ENCODE measurements around the gene MAD1L1. TPM values are rescaled to one million over a fixed set of nuclear protein-coding genes. Genes with fewer than 3 reads are reported as not detected.

The MAD1L1 gene
- polyA plus RNA-seq, 4 donors = 23.4 to 29.0 (median 25.7) TPM

DNA sequence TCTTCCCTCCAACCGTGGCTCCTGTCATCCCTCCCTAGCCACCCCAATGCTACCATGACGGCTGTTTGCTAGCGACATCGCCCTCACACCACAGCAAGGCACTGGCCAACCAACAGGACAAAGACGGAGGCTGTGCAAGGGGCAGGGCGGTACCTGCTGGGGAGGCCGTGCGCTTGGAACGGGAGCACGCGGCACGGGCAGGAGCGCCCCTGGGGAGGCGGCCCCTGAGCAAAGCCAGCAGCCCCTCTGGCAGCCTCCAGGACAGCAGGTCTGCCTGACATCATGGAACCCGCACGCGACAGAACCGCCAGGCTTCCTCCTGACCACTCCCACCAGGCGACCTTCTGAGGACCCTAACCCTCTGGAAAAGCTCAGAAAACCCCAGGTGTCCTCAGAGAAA, 12.7 kb downstream of the MAD1L1 start:
- no peak for DNase-seq (ENCODE audit: low read depth in 4 of 4, low spot score in 2 of 4)

DNA sequence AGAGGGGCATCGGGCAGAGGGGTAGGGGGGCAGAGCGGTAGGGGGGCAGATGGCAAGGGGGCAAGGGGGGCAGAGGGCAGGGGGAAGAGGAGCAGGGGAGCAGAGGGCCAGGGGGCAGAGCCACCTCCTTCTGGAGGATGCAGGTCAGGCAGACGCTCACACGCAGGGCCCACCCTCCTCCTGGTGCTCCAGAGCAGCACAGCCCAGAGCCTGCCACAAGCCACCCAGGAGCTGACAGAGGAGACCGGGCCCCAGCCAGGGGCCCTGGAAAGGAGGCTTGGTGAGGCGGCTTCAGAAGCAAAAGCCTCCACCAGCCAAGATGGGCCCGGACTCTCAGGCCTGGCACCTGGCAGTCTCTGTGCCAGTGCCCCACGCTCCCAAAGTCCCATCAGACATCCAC, 13.1 kb downstream of the MAD1L1 start:
- no peak for DNase-seq (ENCODE audit: low read depth in 4 of 4, low spot score in 2 of 4)

DNA sequence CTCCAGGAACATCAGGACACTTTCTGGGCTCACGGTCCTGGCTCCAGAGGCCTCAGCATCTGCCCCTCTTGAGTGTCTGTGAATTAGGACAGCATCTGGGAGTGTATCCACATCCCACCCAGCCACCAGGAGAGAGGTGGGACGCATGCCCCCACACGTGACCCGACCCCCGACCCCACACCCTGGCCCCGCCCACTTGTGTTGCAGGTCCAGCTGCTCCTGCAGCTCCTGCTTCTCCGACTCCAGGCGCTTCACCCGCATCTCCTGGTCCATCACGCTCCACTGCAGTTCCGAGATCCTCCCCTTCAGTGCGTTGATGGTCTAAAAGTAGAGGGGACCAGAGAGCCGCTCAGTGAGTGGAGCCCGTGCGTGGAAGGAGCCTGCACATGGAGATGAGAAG, 13.6 kb downstream of the MAD1L1 start:
- no peak for DNase-seq (ENCODE audit: low read depth in 4 of 4, low spot score in 2 of 4)

DNA sequence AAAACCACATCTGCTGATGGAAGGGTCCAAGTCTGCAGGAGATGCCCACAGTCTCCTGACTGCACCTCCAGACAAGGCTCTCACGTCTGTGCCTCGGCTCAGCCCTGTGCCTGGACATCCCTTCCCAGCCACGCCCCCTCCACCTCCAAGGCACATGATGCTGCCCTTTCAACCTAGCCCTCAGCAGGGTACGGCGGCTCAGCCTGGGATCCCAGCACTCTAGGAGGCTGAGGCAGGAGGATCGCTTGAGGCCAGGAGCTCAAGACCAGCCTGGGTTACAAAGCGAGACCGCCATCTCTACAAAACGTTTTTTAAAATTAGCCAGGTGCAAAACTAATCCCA, 14.3 kb downstream of the MAD1L1 start:
- no peak for DNase-seq (ENCODE audit: low read depth in 4 of 4, low spot score in 2 of 4)

DNA sequence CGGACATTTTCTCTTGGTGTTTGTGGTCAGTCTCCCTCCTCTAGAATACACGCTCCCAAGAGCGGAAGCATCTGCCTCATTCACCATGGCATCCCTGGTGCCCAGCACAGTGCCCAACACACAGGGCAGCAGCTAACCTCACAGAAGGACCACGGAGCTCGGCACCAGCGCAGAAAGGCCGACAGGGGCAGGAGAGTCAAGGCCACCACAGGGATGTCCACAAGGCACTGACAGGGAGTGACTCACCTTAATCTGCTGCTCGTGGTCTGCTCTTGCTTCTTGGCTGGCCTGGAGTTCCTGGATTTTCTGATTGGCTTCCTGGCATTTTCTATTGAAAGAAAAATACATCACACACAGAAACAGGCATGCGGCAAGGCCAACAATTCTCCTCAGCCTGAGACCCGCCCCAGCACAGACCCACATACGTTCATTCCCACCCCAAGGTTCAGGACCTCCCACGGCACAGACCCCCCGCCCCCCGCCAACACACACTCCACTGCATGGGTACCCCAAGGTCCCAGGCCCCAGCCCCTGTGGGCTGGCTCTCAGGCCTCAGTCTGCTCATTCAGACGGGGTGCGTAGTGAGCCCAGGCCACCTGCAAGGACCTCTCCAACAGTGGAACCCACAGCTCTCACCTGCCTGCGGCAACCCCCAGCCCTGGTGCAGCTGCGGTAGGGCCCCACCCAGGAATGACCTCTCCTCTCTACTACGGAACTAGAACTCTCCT, 14.9 kb downstream of the MAD1L1 start:
- DNase-seq (ENCODE audit: low read depth in 4 of 4, low spot score in 2 of 4) = no peak

DNA sequence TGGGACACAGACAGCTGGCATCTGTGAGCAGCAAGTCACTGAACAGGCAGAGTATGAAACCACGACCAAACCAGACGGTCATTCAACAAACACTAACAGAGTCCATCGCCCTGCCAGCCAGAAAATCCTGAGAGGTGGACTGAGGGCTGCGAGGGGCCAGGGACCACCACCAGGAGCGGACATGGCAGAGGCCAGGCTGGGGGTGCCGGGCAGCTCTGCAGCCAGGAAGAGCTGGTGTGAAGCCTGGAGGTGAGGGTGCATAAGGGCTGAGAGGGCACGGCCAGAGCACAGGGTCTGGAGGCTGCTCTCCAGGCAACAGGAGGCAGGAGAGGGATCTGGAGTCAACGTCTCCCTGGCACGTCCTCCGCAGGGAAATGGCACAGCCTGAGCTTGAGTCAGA, 15.5 kb downstream of the MAD1L1 start:
- no peak for DNase-seq (ENCODE audit: low read depth in 4 of 4, low spot score in 2 of 4)

DNA sequence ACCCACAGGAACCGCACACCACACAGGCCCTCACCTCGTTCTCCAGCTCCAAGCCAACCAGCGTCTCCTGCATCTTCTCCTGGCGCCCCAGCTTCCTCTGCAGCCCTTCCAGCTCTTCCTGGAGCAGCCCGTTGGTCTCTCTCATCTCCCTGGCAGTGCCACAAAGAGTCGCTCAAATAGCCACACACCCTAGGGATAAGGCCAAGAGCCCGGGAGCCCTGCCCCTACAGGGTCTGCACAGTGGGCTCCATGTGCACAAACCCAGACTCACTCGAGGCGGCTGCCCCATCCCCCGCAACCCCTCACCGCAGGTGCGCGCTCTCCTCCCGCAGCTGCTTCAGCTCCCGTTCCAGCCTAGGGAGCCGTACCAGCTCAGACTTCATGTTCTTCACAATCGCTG, 16.9 kb downstream of the MAD1L1 start:
- DNase-seq (ENCODE audit: low read depth in 4 of 4, low spot score in 2 of 4) = no peak

DNA sequence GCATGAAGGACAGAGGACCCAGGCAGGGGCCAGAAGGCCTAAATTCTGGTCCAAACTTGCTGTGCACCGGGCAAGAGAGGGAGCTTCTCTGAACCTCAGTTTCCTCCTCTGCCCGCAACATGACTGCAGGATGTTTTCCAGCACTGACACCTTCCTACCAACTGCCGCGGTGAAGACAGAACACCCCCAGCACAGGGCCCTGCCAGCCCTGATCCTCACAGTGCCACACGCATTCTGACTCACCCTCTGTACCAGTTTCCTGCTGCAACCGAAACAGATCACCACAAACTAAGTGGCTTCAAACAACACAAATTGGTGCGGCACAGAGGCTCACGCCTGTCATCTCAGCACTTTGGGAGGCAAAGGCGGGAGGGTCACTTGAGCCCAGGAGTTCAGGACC, 18.1 kb downstream of the MAD1L1 start:
- no peak for DNase-seq (ENCODE audit: low read depth in 4 of 4, low spot score in 2 of 4)

DNA sequence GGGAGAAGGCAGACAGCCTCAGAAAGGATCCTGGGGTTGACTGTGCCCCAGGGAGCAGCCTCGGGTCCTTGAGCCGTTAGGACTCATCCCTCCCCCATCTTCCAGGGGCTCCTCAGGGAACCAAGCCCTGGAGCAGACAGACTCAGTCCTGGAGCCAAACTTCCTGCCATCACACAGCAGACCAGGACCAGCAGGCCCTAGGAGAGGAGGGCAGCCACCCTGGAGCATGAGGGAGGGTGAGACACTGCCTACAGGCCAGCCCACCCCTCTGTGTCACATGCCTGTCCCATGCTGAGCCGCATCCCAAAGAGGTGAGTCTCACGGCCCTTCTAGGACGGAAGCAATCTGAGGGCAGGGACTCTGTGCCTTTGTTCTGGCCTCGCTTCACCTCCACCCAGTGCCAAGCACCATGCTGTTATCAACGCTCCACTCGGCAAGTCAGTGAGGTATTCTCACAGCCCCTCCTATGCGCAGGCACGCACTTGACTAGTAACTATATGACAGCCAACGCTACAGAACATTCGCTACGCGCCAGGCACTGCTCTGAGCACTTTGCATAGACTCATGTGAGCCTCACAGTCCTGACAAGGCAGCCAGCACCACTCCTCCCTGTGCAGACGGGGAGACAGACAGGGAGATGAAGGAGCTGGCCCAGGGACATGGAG, 19.1 kb downstream of the MAD1L1 start:
- no peak for DNase-seq (ENCODE audit: low read depth in 4 of 4, low spot score in 2 of 4)

DNA sequence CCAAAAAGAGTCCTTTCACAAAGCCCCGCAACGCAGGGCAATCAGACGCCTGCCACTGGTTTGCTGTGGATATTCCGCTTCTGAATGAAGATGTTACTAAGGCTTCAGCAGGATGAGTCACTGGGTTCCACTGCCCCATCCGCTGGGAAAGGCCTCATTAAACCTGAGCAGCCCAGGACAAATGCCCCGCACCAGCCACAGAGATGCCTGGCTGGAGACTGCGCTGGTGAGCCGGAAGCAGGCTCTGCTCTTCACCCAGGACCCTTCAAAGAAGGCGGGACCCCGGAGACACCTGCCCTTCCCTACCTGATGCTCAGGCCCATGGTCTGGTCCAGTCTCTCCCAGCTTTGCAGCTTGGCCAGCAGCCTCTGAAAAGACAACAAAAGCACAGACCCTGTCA, 19.8 kb downstream of the MAD1L1 start:
- no peak for DNase-seq (ENCODE audit: low read depth in 4 of 4, low spot score in 2 of 4)

DNA sequence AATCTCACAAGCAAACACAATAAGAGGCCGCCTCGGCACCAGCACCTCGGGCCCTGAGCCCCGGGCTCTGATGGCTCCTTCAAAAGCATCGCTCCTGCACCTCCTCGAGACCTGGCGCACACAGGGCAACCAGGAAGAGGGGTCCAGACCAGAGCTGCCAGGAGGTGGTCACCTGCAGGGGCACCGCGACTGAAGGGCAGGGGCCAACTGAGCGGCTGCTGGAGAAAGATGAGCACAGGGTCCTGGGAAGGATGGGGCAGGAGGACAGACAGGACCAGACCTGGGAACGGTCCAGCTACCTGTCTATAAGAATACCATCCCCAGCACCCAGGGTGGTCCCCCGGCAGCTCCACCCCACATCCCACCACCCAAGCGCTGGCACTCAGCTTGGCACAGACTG, 20.8 kb downstream of the MAD1L1 start:
- no peak for DNase-seq (ENCODE audit: low read depth in 4 of 4, low spot score in 2 of 4)

DNA sequence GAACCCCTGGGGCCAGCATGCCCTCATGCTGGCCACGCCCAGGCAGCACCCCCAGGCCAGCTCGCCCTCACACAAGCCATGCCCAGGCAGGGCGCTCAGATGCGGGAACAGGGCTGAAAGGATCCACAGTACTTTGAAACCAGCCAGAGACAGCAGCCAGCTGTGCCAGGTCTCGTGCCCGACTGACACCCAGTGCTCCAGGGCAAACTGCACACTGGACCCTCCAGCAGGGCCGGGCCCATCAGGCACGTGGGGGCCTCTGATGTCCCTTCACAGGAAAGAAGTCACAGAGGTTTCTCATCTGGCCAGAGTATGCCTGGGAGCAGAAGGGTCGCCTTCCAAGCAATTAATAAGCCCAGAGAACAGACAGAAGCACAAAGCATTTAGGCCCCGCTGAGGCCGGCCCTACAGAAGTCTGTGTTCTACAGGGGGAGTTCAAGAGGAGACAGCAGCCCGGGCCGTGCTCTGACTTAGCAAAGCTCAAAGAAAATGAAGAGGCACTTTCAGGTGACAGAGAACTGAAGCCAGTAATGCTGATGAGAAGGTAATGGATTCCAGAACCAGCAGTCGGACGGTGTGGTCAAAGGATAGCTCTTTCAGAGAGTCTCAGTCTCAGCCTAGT, 21.4 kb downstream of the MAD1L1 start:
- DNase-seq (ENCODE audit: low read depth in 4 of 4, low spot score in 2 of 4) = no peak

DNA sequence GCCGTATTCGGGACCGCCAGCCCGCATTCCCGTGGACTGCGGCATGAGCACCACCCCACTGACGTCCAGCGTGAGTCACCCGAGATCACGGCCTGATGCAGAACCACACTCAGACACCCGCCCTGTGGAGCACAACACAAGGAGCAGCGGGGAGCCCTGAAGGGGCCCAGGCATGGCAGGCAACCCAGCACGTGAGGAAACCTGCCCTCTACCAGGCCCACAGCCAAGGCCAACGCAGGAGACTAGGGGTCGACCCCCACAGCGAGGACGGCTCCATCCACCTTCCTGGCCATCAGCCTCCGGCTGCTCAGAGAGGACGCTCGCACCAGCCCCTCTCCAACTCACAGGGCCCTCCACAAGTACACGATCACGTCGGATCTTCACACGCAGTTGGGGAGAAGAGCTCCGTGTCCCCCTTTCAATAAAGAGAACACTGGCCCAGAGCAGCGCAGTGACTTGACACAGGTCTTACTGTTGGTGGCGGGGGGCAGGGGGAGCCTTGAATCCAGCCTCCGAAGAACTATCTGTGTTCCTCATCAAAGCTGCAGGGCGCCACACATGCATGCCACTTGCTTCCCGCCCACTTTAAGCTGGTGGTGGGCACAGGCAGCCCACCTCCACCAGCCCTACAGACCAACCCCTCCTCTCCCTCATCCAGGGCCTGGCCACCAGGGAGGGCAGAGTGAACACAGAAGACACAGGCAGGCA, 22.0 kb downstream of the MAD1L1 start:
- no peak for DNase-seq (ENCODE audit: low read depth in 4 of 4, low spot score in 2 of 4)

DNA sequence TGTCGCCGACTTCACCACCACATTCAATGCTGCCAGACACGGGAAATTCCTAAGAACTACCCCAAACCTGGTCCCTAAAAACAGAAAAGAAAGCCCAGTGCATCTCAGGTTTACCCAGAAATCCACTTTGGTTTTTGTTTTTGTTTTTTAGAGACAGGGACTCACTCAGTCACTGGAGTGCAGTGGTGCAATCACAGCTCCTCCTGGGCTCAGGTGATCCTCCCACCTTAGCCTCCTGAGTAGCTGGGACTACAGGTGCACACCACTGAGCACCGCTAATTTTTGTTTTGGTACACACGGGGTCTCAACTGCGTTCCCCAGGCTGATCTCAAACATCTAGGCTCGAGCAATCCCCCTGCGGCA, 22.8 kb downstream of the MAD1L1 start:
- no peak for DNase-seq (ENCODE audit: low read depth in 4 of 4, low spot score in 2 of 4)

DNA sequence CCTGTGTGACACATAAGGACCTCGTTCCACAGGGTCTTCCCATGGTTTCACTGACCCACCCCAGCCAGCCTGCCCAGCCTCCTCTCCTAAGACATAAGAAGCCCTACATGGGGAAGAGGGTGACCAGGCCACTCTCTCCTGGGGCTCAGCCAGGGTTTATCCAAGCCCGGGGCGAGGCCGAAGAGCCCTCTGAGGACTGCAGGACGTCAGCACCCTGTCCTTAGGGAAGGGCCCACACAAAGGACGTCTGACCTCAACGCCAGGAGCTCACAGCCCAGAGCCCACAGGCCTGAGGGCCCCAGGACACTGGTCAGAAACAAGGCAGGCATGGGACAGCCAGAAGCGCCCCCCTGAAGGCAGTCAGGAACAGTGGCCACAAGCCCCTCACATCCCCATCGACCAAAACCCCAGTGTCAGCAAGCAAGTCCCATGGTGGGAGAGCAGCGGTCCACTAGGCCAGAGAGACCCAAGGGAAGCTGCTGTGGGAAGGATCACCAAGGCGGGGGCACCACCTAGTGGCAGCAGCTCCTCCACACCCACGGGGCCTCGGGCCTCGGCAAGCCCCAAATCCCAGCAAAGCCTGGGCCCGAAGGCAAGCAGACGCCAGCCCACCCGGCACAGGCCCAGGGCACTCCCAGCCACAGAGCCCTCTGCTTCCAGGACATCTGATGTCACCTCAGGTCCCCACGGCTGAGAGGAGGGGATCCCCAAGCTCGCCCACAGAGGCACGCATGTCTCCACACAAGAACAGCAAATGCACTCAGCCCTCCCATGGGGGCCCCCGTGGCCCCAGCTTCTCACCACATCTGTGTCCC, 23.4 kb downstream of the MAD1L1 start:
- peak in 2 of 4 donors; percentile 41 to 45 for DNase-seq (ENCODE audit: low read depth in 4 of 4, low spot score in 2 of 4)

DNA sequence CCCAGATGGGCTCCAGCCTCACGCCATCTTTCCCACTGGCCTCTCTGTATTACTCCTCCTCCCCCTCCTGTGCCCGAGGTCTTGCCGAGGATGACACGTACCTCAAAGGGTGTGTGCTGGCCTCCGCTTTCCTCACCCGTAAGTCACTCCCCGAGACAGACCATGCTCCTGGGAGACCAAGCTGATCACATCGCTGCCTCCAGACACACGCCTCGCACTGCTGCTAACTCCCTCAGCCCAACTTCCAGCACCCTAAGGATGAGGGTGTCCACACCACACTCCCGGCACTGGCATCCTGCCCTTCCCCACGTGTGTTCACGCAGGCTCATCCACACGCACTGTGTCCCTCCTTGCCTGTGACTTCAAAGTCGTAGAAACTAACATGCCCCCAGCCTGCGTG, 24.0 kb downstream of the MAD1L1 start:
- no peak for DNase-seq (ENCODE audit: low read depth in 4 of 4, low spot score in 2 of 4)

DNA sequence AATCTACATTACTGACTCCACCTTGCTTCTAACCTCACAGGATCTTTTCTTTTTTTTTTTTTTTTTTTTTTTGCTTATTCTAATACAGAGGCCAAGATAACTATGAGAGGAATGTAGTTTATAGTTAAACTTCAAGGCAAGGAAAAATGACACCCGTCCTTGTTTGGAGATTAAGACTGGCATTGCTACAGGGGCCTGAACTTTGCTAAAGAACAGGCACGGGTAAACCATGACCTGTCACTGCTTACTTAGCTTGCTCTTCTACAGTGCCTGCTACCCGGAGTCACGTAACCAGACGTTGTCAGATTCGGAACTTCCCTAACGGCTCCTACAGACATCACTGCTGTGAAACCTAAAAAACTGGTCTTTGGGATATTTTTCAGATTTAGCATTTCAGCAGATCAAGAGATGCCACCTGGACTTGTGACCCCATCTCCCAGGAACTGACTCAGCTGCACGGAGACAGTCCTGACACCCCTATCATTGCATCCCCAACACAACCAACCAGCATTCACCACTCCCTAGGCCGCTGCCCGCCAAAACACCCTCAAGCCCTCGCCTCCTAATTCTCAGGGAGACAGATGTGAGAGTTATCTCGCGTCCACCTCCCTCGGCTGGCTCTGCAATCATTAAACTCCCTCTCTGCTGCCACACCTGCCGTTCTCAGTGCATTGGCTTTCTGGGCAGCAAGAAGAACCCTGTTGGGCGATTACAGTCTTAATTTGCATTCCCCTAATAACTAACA, 27.5 kb downstream of the MAD1L1 start:
- DNase-seq (ENCODE audit: low read depth in 4 of 4, low spot score in 2 of 4) = no peak

DNA sequence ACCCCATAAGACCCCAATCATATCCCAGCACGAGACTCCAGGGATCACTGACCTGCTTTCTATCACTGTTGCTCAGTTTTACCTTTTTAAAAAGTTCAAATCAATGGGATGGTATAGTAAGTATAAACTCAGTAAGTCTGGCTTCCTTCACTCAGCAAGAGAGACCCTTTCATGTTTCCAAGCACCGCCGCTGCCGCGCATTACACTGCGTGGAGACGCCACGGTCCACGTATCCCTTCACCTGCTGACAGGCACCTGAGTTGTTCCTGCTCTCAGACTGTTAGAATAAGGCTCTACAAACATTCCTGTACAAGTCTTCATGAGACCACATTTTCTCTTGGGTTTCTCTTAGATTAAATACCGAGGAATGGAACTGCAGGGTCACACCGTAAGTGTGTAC, 28.3 kb downstream of the MAD1L1 start:
- no peak for DNase-seq (ENCODE audit: low read depth in 4 of 4, low spot score in 2 of 4)

DNA sequence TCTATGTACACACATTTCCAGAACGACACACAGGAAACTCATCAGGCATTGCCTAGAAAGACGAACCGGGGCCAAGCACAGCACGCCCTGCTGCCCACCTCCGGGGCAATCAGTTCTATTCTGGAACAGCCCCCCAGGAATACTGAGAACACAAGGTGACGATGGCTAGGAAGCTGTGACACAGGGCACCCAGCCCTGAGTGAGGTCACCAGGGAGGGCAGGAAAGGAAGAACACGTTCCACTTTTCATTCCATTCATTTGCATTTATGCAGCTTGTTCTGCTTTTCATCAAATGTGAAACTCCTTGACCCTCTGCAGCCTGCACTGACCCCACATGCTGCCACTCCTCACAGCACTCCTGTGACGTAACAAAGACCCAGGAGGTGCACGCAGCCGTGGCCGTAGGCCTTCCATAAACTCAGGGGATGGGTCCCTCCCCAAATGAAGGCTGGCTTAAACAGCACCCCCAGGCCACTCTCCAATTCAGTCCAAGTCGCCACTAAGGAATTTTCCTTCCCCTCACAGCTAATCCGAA, 28.9 kb downstream of the MAD1L1 start:
- no peak for DNase-seq (ENCODE audit: low read depth in 4 of 4, low spot score in 2 of 4)

Measured in left renal cortex interstitium (tissue), 4 donors.